Activated B cell treated with CpG ODN at 0.5 μM for 24 hours (primary cell): ENCODE results near the gene PRKCB. TPM values are rescaled to one million over a fixed set of nuclear protein-coding genes. Genes with fewer than 3 reads are reported as not detected.

Experiments
- ATAC-seq: fragments of 200-7000 bp; cut with Tn5 transposase; one replicate; pipeline ENCODE4 v1.10.0; 2021; ENCODE audit warnings: low read depth, mild to moderate bottlenecking, moderate library complexity
- CTCF ChIA-PET: fragments of 350-600 bp; sonication (Branson Sonifier 250); formaldehyde crosslinking; loops from one replicate; lab custom pipeline; 2021; ENCODE audit warnings: antibody characterized with exemption; lab: Charles Lee
- POLR2A ChIA-PET: fragments of 350-600 bp; sonication (Branson Sonifier 250); formaldehyde crosslinking; loops from one replicate; lab custom pipeline; 2021; ENCODE audit warnings: antibody characterized with exemption; lab: Charles Lee
- DNase-seq: peaks from one replicate; pipeline ENCODE4 v3.0.0; 2022
- H3K27ac Mint-ChIP-seq: one replicate; pipeline ENCODE4 v1.8.0; 2020; ENCODE audit warnings: mixed read lengths
- H3K27me3 Mint-ChIP-seq: one replicate; pipeline ENCODE4 v1.8.0; 2021; ENCODE audit warnings: mixed read lengths
- H3K36me3 Mint-ChIP-seq: one replicate; pipeline ENCODE4 v1.8.0; 2021; ENCODE audit warnings: low read depth, mixed read lengths
- H3K4me1 Mint-ChIP-seq: one replicate; pipeline ENCODE4 v1.8.0; 2021; ENCODE audit warnings: mixed read lengths
- H3K4me3 Mint-ChIP-seq: one replicate; pipeline ENCODE4 v1.8.0; 2020; ENCODE audit warnings: mild to moderate bottlenecking, mixed read lengths
- H3K9me3 Mint-ChIP-seq: one replicate; pipeline ENCODE4 v1.8.0; 2020; ENCODE audit warnings: mixed read lengths
- CTCF ChIP-seq: fragments of 200-600 bp; IDR thresholded peaks from one replicate; pipeline ENCODE4 v1.8.0; 2022; ENCODE audit warnings: antibody characterized with exemption, mild to moderate bottlenecking
- intact Hi-C: fragments of 100-400 bp; cut with micrococcal nuclease; formaldehyde crosslinking; loops from one replicate; pipeline ENCODE4 v1.15.1; 2024
- total RNA-seq: library from RNA; stranded (reverse); gene quantifications from 2 replicates; pipeline ENCODE4 v1.2.3, GENCODE V29; 2022

The PRKCB gene
- total RNA-seq, 1 donor from 2014 or later = 146 TPM

- H3K27me3 Mint-ChIP-seq = no peaks in the 10 kb centered on the region
- CTCF ChIA-PET = interaction anchor here (0.6 to 10.1 kb wide), 16 partner anchors 15 to 467 kb away, joined by 3 to 206 read pairs (median 6); no protein-coding TSS in a partner anchor
- peaks cover 48% of the 10 kb centered on the region for H3K4me1 Mint-ChIP-seq
- no peak overlapping the region for H3K4me3 Mint-ChIP-seq
- no peak for ATAC-seq
- H3K9me3 Mint-ChIP-seq = peaks cover 5% of the 10 kb centered on the region
- peaks cover 66% of the 10 kb centered on the region for H3K36me3 Mint-ChIP-seq
- no peak for DNase-seq
- no peak for TF ChIP-seq CTCF
- no peak overlapping the region for H3K27ac Mint-ChIP-seq
- POLR2A ChIA-PET = interaction anchor here (0.6 to 2.4 kb wide), 2 partner anchors 234 to 466 kb away, joined by 4 to 15 read pairs; no protein-coding TSS in a partner anchor
- intact Hi-C loops = no loop called here
Measured at GRCh38 chr16:24037335-24037734, 201.6 kb downstream of the PRKCB start.

- DNase-seq = peak; percentile 64
- POLR2A ChIA-PET = interaction anchor here (0.6 kb wide), 1 partner anchor 254 kb away, joined by 4 read pairs; no protein-coding TSS in a partner anchor
- Mint-ChIP-seq H3K4me3 (no peak overlapping the region), H3K27me3 (no peaks in the 10 kb centered on the region), H3K36me3 (peaks cover 76% of the 10 kb centered on the region), H3K27ac (peak overlapping the region; percentile 8), H3K9me3 (no peaks in the 10 kb centered on the region), H3K4me1 (peaks cover 8% of the 10 kb centered on the region)
- ATAC-seq = peak; percentile 93
- intact Hi-C loops = loop anchor here (1.0 kb wide), 3 partner anchors 29 to 462 kb away; no protein-coding TSS in a partner anchor
- TF ChIP-seq CTCF = peak; percentile 57
- CTCF ChIA-PET = interaction anchor here (0.6 to 10.1 kb wide), 12 partner anchors 16 to 463 kb away, joined by 3 to 206 read pairs (median 6); partner anchors contain the start of gene CACNG3
Measured at GRCh38 chr16:24041834-24042631, 206.2 kb downstream of the PRKCB start.

- no peak for DNase-seq
- Mint-ChIP-seq H3K4me3 (no peak overlapping the region), H3K36me3 (peaks cover 78% of the 10 kb centered on the region), H3K27me3 (no peaks in the 10 kb centered on the region), H3K9me3 (no peaks in the 10 kb centered on the region), H3K27ac (no peak overlapping the region), H3K4me1 (peaks cover 11% of the 10 kb centered on the region)
- no peak for ATAC-seq
- intact Hi-C loops = no loop called here
- no peak for TF ChIP-seq CTCF
- CTCF ChIA-PET = interaction anchor here (1.4 to 7.6 kb wide), 3 partner anchors 210 to 460 kb away, joined by 4 to 74 read pairs (median 18); partner anchors contain the start of gene CACNG3
- POLR2A ChIA-PET = interaction anchor here (0.6 kb wide), 1 partner anchor 238 kb away, joined by 9 read pairs; no protein-coding TSS in a partner anchor
Measured at GRCh38 chr16:24044467-24044866, 208.7 kb downstream of the PRKCB start.

- DNase-seq (no peak), ATAC-seq (no peak)
- Mint-ChIP-seq H3K36me3 (peaks cover 78% of the 10 kb centered on the region), H3K27me3 (no peaks in the 10 kb centered on the region), H3K4me1 (peaks cover 11% of the 10 kb centered on the region), H3K27ac (no peak overlapping the region), H3K4me3 (no peak overlapping the region), H3K9me3 (no peaks in the 10 kb centered on the region)
- intact Hi-C loops = no loop called here
- ChIA-PET CTCF (interaction anchor here (0.8 to 7.6 kb wide), 4 partner anchors 9 to 459 kb away, joined by 3 to 74 read pairs (median 4); partner anchors contain the start of gene CACNG3), POLR2A (interaction anchor here (0.7 kb wide), 1 partner anchor 17 kb away, joined by 3 read pairs; no protein-coding TSS in a partner anchor)
- no peak for TF ChIP-seq CTCF
Measured at GRCh38 chr16:24045641-24046040, 209.9 kb downstream of the PRKCB start.

GRCh38 chr16:24046442-24046841 lies 210.7 kb downstream of the PRKCB start:
- no peak for TF ChIP-seq CTCF
- Mint-ChIP-seq H3K9me3 (no peaks in the 10 kb centered on the region), H3K36me3 (peaks cover 79% of the 10 kb centered on the region), H3K4me3 (no peak overlapping the region), H3K4me1 (peaks cover 11% of the 10 kb centered on the region), H3K27me3 (no peaks in the 10 kb centered on the region), H3K27ac (peak overlapping the region; percentile 6)
- intact Hi-C loops = no loop called here
- ChIA-PET CTCF (interaction anchor here (0.8 to 7.6 kb wide), 4 partner anchors 9 to 458 kb away, joined by 3 to 74 read pairs (median 4); partner anchors contain the start of gene CACNG3), POLR2A (interaction anchor here (0.5 kb wide), 1 partner anchor 22 kb away, joined by 3 read pairs; no protein-coding TSS in a partner anchor)
- ATAC-seq = no peak
- no peak for DNase-seq
